Right ventricle myocardium superior (tissue), 1 donor: ENCODE measurements around the gene JAG2. TPM values are rescaled to one million over a fixed set of nuclear protein-coding genes. Genes with fewer than 3 reads are reported as not detected.
A peak's percentile ranks its signal among the peaks of the same experiment; 100 is the strongest.

Experiments used
- ATAC-seq: fragments of 200-7000 bp; cut with Tn5 transposase; one replicate; pipeline ENCODE4 v1.9.1; 2020; ENCODE audit warnings: mild to moderate bottlenecking; ENCODE audit not compliant: poor library complexity
- DNase-seq: peaks from one replicate; pipeline ENCODE4 v3.0.0-alpha.2; 2020
- intact Hi-C: fragments of 100-400 bp; cut with DNase I; formaldehyde crosslinking; loops from one replicate; pipeline ENCODE4 v1.11.2; 2022
- total RNA-seq: library from RNA; stranded (reverse); fragmentation: NEBNext Ultra II Directional; extraction: Animal tissue kit (Norgen Biotek cat#: 25700); gene quantifications from one replicate; pipeline ENCODE4 v1.2.1, GENCODE V29; 2021
- donor health status: DM: no; HTN: yes; CAD: no; lungs with severe emphysema.

Gene JAG2
- total RNA-seq, 1 donor from 2014 or later = 28.6 TPM

DNA sequence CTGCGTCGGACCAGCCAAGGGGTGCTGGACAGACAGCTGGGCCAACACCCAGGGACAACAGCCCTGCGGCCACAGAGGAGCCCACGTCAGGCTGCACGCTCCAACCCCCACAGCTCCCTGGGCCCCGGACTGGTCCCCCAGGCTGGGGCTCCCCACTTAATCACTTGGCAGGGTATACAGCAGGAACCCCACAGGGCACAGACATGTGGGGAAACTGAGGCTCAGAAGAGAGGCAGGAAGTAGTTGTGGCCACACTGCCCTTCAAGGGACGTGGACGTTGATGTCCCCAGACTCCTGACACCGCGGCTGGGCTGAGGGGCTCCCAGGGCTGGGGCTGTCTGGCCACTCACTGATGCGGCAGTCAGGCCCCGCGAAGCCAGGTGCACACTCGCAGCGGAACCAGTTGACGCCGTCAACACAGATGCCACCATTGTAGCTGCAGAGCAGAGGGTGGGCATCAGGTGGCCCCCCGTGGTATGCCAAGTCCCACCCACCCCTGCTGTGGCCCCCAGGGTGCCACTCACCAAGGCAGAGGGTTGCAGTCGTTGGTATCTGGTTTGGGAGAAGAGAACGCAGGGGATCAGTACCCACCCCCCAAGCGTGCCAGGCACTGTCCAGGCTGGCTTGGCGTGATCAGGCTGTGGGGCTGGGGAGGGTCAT is 21.5 kb downstream of the JAG2 start:
- intact Hi-C loops = no loop called here
- no peak for ATAC-seq
- no peak for DNase-seq

- intact Hi-C loops = no loop called here
- DNase-seq = peak; percentile 41
- no peak for ATAC-seq
Observed at GRCh38 chr14:105146181-105146975, 22.2 kb downstream of the JAG2 start.

GRCh38 chr14:105145381-105146180 is 23.0 kb downstream of the JAG2 start:
- intact Hi-C loops = no loop called here
- ATAC-seq (no peak), DNase-seq (no peak)

DNA sequence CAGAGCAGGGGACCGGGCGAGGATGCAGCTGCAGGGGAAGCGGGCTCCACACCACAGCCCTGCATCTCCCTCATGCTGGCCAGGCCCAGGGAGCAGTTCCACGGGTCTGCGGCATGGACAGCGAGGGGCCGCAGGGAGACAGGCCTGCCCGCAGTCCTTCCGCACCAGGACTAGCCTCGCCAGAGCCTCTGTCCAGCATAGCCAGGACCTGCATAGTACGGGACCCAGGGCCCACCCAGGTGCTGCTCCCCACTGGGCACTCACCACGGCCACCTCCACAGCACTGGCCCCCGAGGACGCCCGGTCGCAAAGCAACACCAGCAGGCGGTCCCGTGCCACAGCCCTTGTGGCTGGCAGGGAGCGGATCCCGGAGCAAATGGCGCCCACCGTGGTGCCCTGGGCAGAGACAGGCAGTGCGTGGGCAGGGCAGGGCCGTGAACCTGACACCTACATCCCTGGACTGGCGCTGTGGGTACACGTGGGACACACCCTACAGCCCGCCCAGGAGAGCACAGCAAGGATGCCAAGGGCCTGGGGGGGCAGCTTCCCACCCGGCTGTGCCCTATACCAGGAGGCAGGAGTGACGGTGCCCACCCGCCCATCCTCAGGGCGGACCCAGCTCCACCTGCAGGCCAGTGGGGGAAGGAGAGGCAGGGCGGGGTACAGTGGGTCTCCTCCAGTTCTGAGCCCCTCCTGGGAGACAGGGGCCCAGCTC is 23.8 kb downstream of the JAG2 start:
- ATAC-seq = no peak
- intact Hi-C loops = no loop called here
- DNase-seq = peak; percentile 44

DNA sequence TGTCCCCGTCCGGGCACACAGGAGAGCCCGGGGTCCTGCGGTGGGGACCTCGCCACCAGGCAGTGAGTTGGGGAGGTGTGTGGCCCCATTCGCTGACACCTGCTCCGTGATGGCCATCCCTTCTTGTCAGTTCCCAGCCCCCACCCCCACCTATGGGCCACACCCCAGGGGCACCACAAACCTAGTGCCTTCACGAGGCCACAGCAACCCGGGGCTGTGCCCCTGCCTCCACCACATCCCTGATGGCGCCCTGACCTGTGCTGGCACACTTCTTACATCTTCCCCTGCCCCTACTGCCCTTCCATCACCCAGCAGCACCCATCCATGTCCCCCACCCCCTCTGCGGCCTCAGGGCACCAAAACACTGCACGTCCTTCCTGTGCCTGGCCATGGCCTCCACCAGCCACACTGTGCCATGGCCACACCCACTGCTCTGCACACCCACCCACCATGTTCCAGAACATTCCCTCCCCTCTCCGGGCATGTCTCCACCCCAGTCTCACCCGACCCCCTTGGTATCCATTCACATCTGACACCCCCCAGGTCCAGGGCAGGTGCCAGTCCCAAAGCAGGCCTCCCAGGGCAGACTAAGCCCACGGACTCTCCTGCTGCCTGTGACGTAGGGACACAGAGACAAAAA is 24.4 kb downstream of the JAG2 start:
- no peak for ATAC-seq
- peak; percentile 35 for DNase-seq
- intact Hi-C loops = no loop called here

DNA sequence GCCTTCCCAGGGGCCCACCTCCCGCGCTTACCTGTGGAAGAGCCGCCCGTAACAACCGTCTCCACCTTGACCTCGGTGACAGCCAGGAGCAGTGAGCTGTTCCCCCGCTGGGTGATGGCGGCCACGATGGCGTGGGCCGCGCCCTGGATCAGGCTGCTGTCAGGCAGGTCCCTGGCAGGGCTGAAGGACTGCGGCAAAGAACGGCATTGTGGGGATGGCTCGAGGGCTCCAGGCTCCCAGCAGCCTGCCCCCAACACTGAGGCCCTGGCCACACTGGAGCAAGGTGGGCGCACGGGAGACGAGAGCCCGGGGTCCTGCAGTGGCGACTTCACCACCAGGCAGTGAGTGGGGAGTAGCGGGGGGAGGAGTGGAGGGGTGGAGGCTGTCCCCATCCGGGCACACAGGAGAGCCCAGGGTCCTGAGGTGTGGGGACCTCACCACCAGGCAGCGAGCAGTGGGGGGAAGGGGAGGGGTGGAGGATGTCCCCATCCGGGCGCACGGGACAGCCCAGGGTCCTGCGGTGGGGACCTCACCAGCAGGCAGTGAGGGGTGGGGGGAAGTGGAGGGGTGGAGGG is 25.0 kb downstream of the JAG2 start:
- DNase-seq (peak; percentile 36), ATAC-seq (no peak)
- intact Hi-C loops = no loop called here

GRCh38 chr14:105142651-105143450 is 25.7 kb downstream of the JAG2 start:
- ATAC-seq (no peak), DNase-seq (no peak)
- intact Hi-C loops = no loop called here

DNA sequence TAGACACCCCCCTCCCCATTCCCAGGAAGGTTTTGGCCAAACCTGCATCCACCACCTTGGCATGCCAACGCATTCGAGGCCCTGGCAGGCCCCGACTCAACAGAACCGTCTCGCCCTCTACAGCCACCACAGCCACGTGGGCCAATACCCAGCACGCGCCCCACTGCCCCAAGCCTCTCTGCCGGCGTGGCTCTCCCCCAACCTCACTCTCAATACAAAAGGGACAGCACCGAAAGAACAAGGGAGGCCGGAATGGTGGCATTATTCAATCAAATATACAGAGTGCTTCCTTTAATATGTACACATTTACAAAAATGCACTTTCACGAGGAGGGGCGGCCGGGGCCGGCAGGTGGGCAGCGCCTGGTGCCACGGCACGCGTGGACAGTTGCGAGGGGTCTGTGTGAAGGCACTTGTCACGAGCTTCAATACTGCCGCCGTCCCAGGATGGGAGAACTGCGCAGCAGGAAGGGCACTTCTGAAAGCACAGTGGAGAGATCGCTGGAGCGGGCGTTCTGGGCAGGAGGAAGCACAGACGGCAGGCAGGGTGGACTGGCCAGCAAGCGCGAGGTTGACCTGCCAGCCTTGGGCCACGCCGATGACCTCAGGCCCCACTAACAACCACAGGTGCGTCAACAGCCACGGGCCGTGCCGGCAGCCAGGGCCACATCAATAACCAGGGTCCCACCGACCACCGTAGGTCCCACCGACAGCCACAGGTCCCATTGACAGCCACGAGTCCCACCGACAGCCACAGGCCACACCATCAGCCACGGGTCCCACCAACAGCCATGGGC is 26.9 kb downstream of the JAG2 start:
- no peak for ATAC-seq
- DNase-seq = no peak
- intact Hi-C loops = no loop called here

GRCh38 chr14:105141026-105141425 is 27.6 kb downstream of the JAG2 start:
- intact Hi-C loops = no loop called here
- no peak for DNase-seq
- ATAC-seq = no peak

DNA sequence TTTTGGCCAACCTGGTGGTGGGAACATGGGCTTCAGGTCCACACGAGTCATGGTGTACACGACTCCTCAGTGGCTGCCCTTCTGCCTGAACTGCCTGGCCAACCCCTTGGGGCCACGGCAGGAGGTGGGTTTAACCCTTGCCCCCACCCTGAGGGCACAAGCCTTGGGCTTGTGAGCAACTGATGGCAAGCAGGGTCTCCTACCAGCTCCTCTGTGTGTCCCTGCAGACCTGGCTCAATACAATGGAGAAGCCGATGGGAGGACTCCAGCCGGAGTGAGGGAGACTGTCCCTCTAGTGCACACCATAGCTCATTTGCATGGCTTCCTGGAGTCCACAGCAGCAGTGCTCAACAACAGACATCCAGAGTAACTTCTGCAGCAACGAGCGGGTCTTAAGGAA is 28.0 kb downstream of the JAG2 start:
- no peak for ATAC-seq
- DNase-seq = no peak
- intact Hi-C loops = no loop called here

- no peak for ATAC-seq
- intact Hi-C loops = no loop called here
- no peak for DNase-seq
Observed at GRCh38 chr14:105139831-105140239, 28.7 kb downstream of the JAG2 start.

GRCh38 chr14:105139212-105139825 is 29.3 kb downstream of the JAG2 start:
- no peak for ATAC-seq
- no peak for DNase-seq
- intact Hi-C loops = no loop called here

DNA sequence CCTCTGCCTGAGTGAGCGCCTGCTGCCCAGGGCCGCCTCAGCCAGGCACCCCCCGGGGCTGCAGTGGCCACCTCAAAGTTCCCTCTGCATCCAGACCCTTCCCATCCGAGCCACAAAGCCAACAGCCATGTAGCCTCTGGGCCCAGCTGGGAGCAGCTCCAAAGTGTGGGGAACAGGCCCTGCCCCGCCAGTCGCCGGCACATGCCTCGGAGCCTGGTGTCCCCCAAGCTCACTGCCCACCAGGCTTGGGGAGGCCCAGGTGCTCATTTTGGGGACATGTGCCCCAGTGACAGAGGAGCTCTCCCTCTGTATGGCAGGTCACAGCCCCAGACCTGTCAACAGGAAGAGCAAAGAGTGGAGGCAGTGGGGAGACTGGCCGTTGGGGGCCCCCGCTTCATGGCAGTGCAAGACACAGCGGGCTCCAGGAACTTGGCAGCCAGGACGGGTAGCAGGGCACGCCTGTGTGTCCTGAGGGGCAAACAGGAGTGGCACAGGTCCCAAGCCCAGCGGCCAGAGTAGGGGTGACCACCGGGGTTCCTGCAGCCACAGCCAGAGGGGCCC is 29.9 kb downstream of the JAG2 start:
- intact Hi-C loops = no loop called here
- ATAC-seq = no peak
- no peak for DNase-seq

DNA sequence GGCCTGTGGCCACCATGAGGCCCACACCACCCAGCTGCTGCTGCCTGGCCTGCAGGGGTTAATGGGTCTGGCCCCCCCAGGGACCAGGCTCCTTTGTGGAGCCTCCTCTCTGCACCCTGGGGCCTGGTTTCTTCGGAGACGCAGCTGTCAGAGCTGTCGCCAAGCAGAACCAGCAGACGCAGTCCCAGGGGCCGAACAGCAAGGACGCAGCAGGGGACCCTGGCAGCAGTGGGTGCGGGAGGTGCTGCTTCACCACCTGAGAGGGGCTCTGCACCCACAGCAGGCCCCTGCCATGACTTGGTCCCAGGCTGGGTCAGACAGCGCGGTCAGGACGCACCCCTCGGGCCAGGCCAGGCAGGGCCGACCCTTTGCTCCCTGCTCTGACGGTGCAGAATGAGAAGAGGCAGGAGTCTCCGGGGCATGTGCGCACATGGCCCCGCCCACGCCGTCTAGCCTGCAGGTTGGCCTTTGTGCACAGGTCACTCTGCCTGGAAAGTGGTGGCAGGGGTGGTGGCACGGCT is 30.5 kb downstream of the JAG2 start:
- DNase-seq (no peak), ATAC-seq (no peak)
- intact Hi-C loops = no loop called here

DNA sequence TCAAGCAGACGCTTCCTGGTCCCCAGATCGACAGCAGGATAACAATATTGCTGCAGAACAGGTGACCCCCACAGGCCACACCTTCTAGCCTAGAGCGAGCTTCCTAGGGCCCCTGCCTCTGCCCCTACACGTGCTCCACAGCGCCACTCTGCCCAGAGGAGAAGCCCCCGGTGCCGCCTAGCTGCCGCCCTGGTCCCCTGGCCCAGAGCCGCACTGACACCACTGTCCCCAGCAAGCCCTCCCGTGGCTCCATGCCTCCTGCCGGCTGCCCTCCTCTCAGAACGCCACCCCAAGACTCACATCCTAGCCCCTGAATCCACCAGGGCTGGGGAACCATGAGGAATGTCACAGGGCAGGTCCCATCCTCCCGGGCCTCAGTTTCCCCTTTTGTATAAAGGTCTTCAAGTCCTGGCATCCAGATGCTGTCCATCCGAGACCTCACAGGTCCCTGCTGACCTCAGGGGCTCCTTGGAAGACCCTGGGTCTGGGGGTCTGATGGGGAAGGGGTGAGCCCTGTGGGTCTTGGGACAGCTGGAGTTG is 31.0 kb downstream of the JAG2 start:
- intact Hi-C loops = no loop called here
- DNase-seq (no peak), ATAC-seq (no peak)
